Uterus (tissue), 4 donors: ENCODE measurements around the gene KCNT2. TPM values are rescaled to one million over a fixed set of nuclear protein-coding genes. Genes with fewer than 3 reads are reported as not detected.

Experiments
- DNase-seq, 2 donors: peaks; one replicate each; pipeline ENCODE4 v3.0.0-alpha.2; 2019 to 2020
- H3K27ac ChIP-seq, 2 donors: fragments of 200-600 bp; sonication (generic); 1 replicate in 1 of 2; 2 replicates in 1 of 2; pipeline ENCODE4 v1.5.1; 2016 to 2018
- H3K27me3 ChIP-seq, 2 donors: fragments of 200-600 bp; sonication (generic); one replicate each; pipeline ENCODE4 v1.5.1; 2018 to 2019; ENCODE audit warnings: control low read depth in 1 of 2
- H3K36me3 ChIP-seq, 2 donors: fragments of 200-600 bp; sonication (generic); one replicate each; pipeline ENCODE4 v1.5.1; 2019; ENCODE audit warnings: control low read depth in 1 of 2
- H3K4me1 ChIP-seq, 2 donors: fragments of 200-600 bp; sonication (generic); one replicate each; pipeline ENCODE4 v1.5.1; 2018 to 2019; ENCODE audit warnings: control low read depth in 1 of 2
- H3K4me3 ChIP-seq, 2 donors: fragments of 200-600 bp; sonication (generic); 1 replicate in 1 of 2; 2 replicates in 1 of 2; pipeline ENCODE4 v1.5.1; 2018 to 2019; ENCODE audit warnings: mild to moderate bottlenecking in 1 of 2
- H3K9me3 ChIP-seq, 2 donors: fragments of 200-600 bp; sonication (generic); one replicate each; pipeline ENCODE4 v1.5.1; 2019; ENCODE audit warnings: control low read depth in 1 of 2
- CTCF ChIP-seq, 4 experiments: fragments of 200-600 bp in 2 of 4; fragments of 450-650 bp in 2 of 4; sonication (generic) in 2 of 4; IDR thresholded peaks; one replicate each; pipeline ENCODE4 v1.5.1; 2016 to 2019; ENCODE audit warnings: antibody characterized with exemption in 4 of 4, mild to moderate bottlenecking in 2 of 4, moderate library complexity in 1 of 4
- POLR2A ChIP-seq, 2 donors: fragments of 450-650 bp; IDR thresholded peaks; one replicate each; pipeline ENCODE4 v1.6.1; 2016; ENCODE audit warnings: antibody characterized with exemption in 2 of 2, mild to moderate bottlenecking in 1 of 2, moderate library complexity in 1 of 2
- intact Hi-C: fragments of 100-400 bp; cut with DNase I; formaldehyde crosslinking; loops from one replicate; pipeline ENCODE4 v1.15.1; 2023; ENCODE audit warnings: low total_unique reads
- total RNA-seq, 4 donors: library from RNA; depleted of rRNA in 3 of 4; stranded (reverse); fragments of >200 nt in 3 of 4; gene quantifications; one replicate each; pipeline versions ENCODE4 v1.1.0 to v1.2.4, GENCODE V29; 2014 to 2023
- donor health status: DM: yes; HTN: yes; CAD: no.

KCNT2 gene
- total RNA-seq, 4 donors from 2014 or later: 2.3 to 20.5 (median 3.8) TPM

DNA sequence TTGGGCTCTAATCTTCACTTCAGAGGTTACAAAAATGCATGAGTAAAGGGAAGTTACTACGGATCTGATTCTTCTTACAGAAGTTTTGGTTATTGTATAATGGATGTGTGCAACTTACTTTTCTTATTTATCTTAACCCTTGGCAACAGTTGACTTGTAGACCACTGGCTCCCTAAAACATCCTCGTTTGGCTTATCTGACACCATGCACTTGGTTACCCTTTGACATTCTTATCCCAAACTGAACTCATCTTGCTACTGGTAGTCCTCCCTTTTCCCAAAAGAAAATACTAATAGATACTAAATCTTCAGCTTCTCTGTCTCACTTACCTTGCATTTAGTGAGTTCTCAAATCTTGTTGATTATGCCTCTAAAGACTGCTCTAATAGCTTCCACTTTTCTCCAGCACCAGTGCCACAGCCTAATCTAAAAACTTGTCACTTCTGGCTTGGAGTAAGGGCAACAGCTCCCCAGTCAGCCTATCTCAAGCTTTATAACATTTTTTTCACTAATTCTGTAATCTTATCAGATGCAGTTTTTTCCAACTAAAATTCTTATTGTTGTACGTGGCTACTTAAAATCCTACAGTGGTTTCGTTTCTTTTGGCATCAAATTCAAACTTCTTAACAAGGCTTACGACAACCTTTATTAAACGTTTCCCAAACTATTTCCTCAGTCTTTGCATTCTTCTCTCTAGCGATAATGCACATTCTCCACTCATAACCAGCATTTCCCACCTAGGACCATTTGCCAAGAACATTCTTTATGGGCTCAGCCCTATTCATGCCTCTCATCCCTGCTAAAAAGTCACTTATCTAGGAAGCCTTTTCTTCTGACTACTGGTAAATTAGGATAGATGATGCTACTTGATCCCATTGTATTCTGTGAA is 204.2 kb downstream of the KCNT2 start:
- Histone ChIP-seq H3K4me1 (peaks cover 0 to 4% of the 10 kb centered on the region in 2 donors), H3K27ac (peak overlapping the region; percentile 9 to 46), H3K9me3 (no peaks in the 10 kb centered on the region), H3K27me3 (no peaks in the 10 kb centered on the region), H3K4me3 (no peak overlapping the region), H3K36me3 (no peaks in the 10 kb centered on the region)
- intact Hi-C loops: no loop called here
- no peak for TF ChIP-seq POLR2A (IDR thresholded peaks at IDR 0.05)
- DNase-seq: no peak

GRCh38 chr1:196401891-196402290 is 206.3 kb downstream of the KCNT2 start:
- Histone ChIP-seq H3K27me3 (no peaks in the 10 kb centered on the region), H3K4me3 (no peak overlapping the region), H3K36me3 (no peaks in the 10 kb centered on the region), H3K4me1 (peaks cover 0 to 4% of the 10 kb centered on the region in 2 donors), H3K27ac (no peak overlapping the region), H3K9me3 (no peaks in the 10 kb centered on the region)
- intact Hi-C loops: no loop called here
- no peak for TF ChIP-seq POLR2A (IDR thresholded peaks at IDR 0.05)
- no peak for TF ChIP-seq CTCF (IDR thresholded peaks at IDR 0.05)
- DNase-seq: no peak

- H3K36me3 ChIP-seq: no peaks in the 10 kb centered on the region
- no peak overlapping the region for H3K4me3 ChIP-seq
- H3K27me3 ChIP-seq: no peaks in the 10 kb centered on the region
- intact Hi-C loops: no loop called here
- H3K9me3 ChIP-seq: no peaks in the 10 kb centered on the region
- peaks cover 0 to 4% of the 10 kb centered on the region in 2 donors for H3K4me1 ChIP-seq
- TF ChIP-seq POLR2A (IDR thresholded peaks at IDR 0.05) (no peak), CTCF (IDR thresholded peaks at IDR 0.05) (no peak)
- H3K27ac ChIP-seq: no peak overlapping the region
- DNase-seq: no peak
Measured at GRCh38 chr1:196401452-196401833, 206.8 kb downstream of the KCNT2 start.

DNA sequence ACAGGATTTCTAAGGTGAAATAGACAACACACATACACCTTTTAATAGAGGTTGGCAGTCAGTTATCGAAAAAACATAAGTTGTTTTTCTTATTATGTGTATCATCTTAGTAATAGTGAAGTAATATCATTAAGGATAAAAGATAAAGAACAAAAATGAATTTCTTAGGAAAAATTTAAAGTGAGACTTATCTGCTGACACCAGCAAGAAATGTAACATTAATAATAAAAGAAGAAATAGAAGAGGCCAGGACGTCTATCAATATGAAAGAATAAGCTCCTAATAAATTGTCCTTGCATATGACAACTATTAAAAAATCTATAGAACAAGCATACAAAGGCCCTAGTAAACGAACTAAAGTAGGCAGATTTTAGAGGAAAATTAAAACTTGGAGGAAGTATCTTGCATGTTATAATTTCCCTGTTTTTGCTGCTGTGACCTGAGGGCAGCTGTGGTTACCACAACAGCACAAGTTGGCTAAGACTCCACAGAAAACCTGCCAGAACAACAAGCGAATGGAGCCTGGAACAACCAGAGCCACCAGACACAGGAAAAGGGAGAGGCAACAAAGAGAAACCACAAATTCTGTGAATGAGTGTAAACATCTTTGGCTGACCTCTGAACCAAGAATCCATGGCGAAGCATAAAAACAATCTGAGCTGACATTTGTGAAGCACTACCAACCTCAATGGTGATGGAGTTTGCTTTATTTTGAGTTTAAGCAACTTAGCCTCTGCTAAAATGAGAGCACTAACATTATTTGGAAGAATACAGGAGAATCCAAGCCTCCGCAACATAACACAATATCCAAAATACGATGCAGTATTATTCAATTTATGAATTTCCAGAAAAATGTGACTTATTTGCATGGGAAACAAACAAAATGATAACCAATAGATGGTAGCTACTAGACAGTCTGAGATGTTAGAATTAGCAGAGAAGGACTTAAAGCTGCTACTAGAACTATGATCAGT is 207.5 kb downstream of the KCNT2 start:
- DNase-seq: peak in 1 of 2 donors; percentile 23

More for the DNA sequence above, 207.5 kb downstream of the KCNT2 start:
- H3K9me3 ChIP-seq: no peaks in the 10 kb centered on the region
- intact Hi-C loops: no loop called here
- no peak for TF ChIP-seq CTCF (IDR thresholded peaks at IDR 0.05)
- no peak for TF ChIP-seq POLR2A (IDR thresholded peaks at IDR 0.05)
- no peaks in the 10 kb centered on the region for H3K36me3 ChIP-seq
- H3K4me3 ChIP-seq: no peak overlapping the region
- no peak overlapping the region for H3K27ac ChIP-seq
- H3K4me1 ChIP-seq: peaks cover 0 to 4% of the 10 kb centered on the region in 2 donors
- no peaks in the 10 kb centered on the region for H3K27me3 ChIP-seq
